Neutrophil (primary cell): ENCODE results near the gene CYBC1.

Source experiments
- H3K27ac ChIP-seq: fragments of 200-600 bp; sonication (generic); 2 replicates; pipeline ENCODE4 v1.5.1; 2016; ENCODE audit warnings: mild to moderate bottlenecking, moderate library complexity
- H3K27me3 ChIP-seq: fragments of 200-600 bp; sonication (generic); 2 replicates; pipeline ENCODE4 v1.6.0; 2016; ENCODE audit warnings: mild to moderate bottlenecking
- H3K36me3 ChIP-seq: fragments of 200-600 bp; sonication (generic); 2 replicates; pipeline ENCODE4 v1.5.1; 2017
- H3K4me1 ChIP-seq, 2 experiments: fragments of 200-600 bp in 1 of 2; sonication (generic) in 1 of 2; 1 replicate in 1 of 2; 2 replicates in 1 of 2; pipeline versions ENCODE4 v1.5.1 to v1.6.1; 2013 to 2016; ENCODE audit warnings: low read depth in 1 of 2, low read length in 1 of 2, mild to moderate bottlenecking in 1 of 2, moderate library complexity in 1 of 2; ENCODE audit not compliant: control insufficient read depth in 1 of 2, insufficient read depth in 1 of 2
- H3K4me3 ChIP-seq, 2 experiments: fragments of 200-600 bp in 1 of 2; sonication (generic) in 1 of 2; 1 replicate in 1 of 2; 2 replicates in 1 of 2; pipeline ENCODE4 v1.5.1; 2013 to 2016; ENCODE audit warnings: low read depth in 1 of 2, low read length in 1 of 2, mild to moderate bottlenecking in 1 of 2, moderate library complexity in 1 of 2
- H3K9me3 ChIP-seq: fragments of 200-600 bp; sonication (generic); 2 replicates; pipeline ENCODE4 v1.5.1; 2016
- TF ChIP-seq, protein P1 (sequence below): fragments of 200-600 bp; sonication (generic); IDR thresholded peaks from 2 replicates; pipeline ENCODE4 v1.5.1; 2016; ENCODE audit warnings: antibody characterized with exemption

The CYBC1 gene

DNA sequence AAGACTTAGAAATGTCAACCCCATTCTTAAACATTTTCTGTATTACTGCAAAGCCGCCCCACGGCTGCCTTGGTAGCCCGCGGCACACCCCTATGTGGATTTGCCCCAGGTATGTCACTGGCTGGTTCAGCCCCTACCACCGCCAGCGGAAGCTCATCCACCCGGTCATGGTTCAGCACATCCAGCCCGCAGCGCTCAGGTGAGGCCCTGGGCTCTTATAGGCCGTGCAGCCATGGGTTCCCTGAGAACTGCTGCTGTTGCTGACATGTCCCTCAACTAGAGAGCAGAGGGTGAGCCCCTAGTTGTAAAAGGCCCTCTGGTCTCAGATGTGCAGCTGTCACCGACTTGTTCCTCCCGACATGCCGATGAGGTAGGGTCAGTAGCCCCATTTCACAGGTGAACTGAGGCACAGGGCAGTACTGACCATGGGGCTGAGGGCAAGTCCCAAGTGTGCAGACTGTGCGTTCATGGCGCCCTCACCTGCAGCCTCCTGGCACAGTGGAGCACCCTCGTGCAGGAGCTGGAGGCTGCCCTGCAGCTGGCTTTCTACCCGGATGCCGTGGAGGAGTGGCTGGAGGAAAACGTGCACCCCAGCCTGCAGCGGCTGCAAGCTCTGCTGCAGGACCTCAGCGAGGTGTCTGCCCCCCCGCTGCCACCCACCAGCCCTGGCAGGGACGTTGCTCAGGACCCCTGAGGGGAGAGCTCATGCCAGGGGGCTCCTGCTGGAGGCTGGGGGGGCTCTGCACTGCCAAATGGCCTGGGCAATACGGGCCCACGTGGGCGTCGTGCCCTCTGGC is 8.7 kb downstream of the CYBC1 start:
- peaks cover 28 to 34% of the 10 kb centered on the region in 2 experiments for H3K4me1 ChIP-seq
- H3K36me3 ChIP-seq, result peaks cover 85% of the 10 kb centered on the region
- H3K27me3 ChIP-seq, result no peaks in the 10 kb centered on the region
- H3K4me3 ChIP-seq, result no peak overlapping the region
- TF ChIP-seq, protein P1, sequence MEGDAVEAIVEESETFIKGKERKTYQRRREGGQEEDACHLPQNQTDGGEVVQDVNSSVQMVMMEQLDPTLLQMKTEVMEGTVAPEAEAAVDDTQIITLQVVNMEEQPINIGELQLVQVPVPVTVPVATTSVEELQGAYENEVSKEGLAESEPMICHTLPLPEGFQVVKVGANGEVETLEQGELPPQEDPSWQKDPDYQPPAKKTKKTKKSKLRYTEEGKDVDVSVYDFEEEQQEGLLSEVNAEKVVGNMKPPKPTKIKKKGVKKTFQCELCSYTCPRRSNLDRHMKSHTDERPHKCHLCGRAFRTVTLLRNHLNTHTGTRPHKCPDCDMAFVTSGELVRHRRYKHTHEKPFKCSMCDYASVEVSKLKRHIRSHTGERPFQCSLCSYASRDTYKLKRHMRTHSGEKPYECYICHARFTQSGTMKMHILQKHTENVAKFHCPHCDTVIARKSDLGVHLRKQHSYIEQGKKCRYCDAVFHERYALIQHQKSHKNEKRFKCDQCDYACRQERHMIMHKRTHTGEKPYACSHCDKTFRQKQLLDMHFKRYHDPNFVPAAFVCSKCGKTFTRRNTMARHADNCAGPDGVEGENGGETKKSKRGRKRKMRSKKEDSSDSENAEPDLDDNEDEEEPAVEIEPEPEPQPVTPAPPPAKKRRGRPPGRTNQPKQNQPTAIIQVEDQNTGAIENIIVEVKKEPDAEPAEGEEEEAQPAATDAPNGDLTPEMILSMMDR, result no peak
- peak overlapping the region; percentile 92 for H3K27ac ChIP-seq
- H3K9me3 ChIP-seq, result no peaks in the 10 kb centered on the region

DNA sequence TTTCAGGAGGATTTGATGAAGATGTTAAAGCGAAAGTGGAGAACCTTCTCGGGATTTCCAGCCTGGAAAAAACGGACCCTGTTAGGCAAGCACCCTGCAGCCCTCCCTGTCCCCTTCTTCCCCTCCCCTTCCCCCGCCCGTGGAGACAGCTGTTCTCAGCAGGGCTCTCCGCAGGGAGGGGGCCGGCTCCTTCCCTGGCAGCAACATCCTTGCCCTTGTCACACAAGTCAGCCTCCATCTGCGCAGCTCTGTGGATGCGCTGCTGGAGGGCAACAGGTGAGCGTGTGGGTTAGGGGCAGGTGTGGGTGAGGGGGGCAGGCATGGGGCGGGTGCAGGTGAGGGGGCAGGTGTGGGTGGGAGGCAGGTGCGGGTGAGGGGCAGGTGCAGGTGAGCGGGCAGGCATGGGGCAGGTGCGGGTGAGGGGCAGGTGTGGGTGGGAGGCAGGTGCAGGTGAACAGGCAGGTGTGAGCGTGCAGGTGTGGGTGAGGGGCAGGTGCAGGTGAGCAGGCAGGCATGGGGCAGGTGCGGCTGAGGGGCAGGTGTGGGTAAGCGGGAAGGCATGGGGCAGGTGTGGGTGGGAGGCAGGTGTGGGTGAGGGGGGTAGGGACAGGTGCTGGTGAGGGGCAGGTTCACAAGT is 9.4 kb downstream of the CYBC1 start:
- TF ChIP-seq, protein P1, result no peak
- Histone ChIP-seq H3K27me3 (no peaks in the 10 kb centered on the region), H3K4me1 (peaks cover 28 to 34% of the 10 kb centered on the region in 2 experiments), H3K36me3 (peaks cover 85% of the 10 kb centered on the region), H3K27ac (peak overlapping the region; percentile 92), H3K9me3 (no peaks in the 10 kb centered on the region), H3K4me3 (peak overlapping the region; percentile 46 to 54)

DNA sequence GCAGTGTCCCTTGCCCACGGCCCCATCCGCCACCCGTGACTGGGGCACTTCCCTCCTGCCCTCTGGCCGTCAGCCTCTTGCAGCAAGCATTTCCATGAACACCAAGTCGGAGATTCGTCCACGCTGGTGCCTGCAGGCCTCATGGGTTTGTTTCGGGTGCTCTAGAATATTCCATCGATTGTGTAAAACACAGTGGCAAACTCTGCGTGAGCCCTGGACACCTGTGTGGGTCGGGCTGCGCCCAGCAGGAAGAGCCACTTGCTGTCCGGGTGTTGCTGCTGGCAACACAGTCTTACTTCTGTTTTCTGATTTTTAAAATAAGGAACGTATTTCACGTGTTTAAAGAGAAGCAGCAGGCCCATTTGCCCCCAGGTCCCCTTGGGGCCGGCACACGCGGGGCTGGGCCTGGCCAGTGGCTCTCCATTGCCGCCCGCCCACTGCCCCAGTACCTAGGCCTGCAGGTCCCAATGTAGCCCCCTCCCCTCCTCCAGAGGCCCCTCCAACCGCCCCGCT is 10.0 kb downstream of the CYBC1 start:
- peaks cover 85% of the 10 kb centered on the region for H3K36me3 ChIP-seq
- no peaks in the 10 kb centered on the region for H3K9me3 ChIP-seq
- TF ChIP-seq, protein P1, result peak; percentile 27
- H3K27me3 ChIP-seq, result no peaks in the 10 kb centered on the region
- peak overlapping the region; percentile 92 for H3K27ac ChIP-seq
- peaks cover 28 to 30% of the 10 kb centered on the region in 2 experiments for H3K4me1 ChIP-seq
- H3K4me3 ChIP-seq, result peak overlapping the region; percentile 46 to 54

DNA sequence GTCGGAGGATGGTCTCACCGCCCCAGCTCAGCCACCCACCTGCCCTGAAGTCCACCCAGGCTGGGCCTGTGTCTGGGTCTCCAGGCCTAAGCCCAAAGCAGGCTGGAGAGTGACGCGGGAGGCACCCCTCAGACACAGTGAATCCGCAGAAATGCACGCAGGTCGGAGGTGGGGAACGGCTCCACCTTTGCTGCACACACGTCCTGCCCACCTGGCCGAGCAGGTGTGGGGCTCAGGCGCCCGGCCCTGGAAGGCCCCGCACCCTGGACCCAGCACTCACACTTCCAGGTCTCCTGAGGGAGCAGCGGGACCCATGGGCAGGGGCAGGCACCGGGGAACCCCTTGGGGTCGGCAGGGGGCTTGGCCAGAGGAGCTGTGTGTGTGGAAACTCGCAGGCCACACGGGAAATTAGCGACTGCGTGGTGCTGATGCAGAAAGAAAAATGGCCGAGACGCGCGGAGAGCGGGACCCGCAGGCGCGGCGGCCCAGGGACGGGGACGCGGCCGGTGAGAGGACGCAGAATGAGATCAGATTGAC is 10.7 kb downstream of the CYBC1 start:
- peaks cover 25 to 28% of the 10 kb centered on the region in 2 experiments for H3K4me1 ChIP-seq
- no peaks in the 10 kb centered on the region for H3K27me3 ChIP-seq
- H3K36me3 ChIP-seq, result peaks cover 85% of the 10 kb centered on the region
- no peaks in the 10 kb centered on the region for H3K9me3 ChIP-seq
- peak overlapping the region; percentile 46 to 54 for H3K4me3 ChIP-seq
- H3K27ac ChIP-seq, result peak overlapping the region; percentile 92
- TF ChIP-seq, protein P1, result no peak

DNA sequence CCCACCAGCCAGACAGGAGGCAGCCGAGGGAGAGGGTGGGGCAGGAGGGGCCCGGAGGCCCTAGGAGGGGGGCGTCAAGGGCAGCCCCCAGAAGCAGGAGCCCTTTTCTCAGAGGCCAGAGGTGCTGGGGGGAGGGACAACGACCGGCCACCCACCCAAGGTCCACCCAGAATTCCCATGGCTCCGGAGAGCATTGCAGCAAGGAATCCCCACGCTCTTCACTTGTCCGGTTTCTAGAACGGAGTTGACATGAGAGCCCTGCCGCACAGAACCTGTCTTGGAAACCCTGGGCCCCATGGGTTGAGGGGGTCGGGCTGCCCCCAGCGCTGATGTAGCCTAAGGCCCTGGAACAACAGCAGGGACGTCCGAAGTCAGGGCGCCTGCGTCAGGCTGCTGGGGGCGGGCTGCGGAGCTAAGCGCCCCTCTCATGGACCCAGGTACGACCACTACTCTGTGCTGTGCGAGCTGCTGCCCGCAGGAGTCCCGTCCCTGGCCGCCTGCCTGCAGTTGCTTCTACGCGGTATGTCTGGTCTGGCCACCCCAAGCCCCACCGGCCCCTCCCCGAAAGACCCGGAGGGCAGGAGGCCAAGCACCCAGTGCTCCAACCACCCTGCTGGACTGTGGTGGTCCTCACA is 11.2 kb downstream of the CYBC1 start:
- H3K9me3 ChIP-seq, result no peaks in the 10 kb centered on the region
- peaks cover 79% of the 10 kb centered on the region for H3K36me3 ChIP-seq
- H3K4me1 ChIP-seq, result peaks cover 25 to 28% of the 10 kb centered on the region in 2 experiments
- peak overlapping the region; percentile 92 for H3K27ac ChIP-seq
- TF ChIP-seq, protein P1, result no peak
- H3K27me3 ChIP-seq, result no peaks in the 10 kb centered on the region
- no peak overlapping the region for H3K4me3 ChIP-seq
